ENCODE results near the gene MLXIP.
"Not testable (repeated sequence)": the region's sequence is repeated elsewhere in the genome, so short reads cannot be mapped to it uniquely, and the experiment has no call there.

Gene MLXIP

DNA sequence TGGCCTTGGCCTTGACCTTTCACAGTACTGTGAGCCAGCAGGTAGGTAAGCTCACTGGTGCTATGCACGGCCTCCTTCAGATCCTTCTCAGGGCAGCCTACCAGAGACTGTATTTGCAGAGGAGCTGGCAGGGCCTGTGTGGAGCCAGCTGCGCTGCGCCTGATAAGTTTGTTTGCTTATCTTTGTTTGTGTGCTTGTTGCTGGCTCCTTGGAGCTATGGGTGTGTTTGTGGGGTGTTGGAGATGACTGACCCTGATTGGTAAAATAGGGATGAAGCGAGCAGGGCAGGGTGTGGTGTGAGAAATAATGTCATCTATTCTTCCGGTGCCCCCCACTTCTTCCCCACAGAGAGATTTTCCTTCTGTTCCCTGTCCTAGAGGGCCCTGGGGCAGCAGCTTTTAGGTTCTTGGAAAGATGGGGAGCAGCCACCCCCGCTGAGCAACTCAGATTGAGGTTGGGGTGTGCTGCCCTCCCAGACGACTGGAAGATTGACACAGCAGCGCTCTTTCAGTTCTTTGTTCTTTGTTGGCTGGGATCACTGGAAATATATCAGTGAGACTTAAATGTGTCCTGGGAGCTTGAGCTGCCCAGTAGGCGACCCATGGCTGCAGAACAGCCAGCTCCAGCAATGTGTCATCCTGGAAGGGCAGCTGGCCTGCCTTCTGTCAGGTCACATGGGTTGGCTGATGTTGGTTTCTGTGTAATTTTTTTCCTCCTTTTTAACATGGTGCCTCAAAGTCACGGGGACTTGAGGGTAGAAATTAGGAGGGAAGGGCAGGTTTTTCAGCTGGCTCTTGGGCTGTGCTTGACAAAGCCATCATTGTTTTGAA lies 19.6 kb downstream of the MLXIP start:
- no peak for DNase-seq

GRCh38 chr12:122099280-122099749 lies 20.8 kb downstream of the MLXIP start:
- no peak for DNase-seq

- DNase-seq = peak; percentile 30
Observed at GRCh38 chr12:122099856-122100255, 21.3 kb downstream of the MLXIP start.

- DNase-seq = no peak
Observed at GRCh38 chr12:122100568-122100967, 22.0 kb downstream of the MLXIP start.

DNA sequence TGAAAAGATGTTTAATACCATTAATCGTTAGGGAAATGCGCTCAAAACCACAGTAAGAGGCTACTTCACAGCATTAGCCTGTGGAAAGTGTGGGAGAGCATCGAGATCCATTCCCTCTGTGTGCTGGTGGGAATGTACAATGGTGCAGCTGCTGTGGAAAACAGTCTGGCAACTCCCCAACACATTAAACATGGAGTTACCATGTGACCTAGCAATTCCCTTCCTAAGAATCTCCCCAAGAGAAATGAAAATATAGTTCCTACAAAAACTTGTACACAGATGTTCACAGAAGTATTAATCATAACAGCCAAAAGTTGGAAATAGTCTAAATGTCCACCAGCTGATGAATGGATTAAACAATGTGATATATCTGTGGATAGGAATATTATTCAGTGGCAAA lies 23.8 kb downstream of the MLXIP start:
- no peak for DNase-seq

DNA sequence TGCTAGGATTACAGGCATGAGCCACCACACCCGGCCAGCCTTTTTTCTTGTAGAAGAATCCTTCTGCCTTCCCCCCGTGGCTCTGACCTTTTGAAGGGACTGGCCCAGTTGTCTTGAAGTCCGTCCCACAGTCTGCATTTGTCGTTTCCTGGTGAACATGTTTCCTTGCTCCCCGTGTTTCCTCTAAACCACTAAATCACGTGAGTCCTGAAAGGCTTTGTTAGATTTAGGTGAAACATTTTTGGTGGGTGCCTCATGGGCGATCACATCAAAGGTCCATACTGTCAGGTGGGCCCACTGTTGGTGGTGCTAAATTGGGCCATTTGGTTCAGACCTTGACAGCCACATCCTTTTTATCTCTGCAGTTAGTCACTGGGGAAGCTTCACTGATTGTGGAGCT lies 26.3 kb downstream of the MLXIP start:
- DNase-seq = no peak

DNA sequence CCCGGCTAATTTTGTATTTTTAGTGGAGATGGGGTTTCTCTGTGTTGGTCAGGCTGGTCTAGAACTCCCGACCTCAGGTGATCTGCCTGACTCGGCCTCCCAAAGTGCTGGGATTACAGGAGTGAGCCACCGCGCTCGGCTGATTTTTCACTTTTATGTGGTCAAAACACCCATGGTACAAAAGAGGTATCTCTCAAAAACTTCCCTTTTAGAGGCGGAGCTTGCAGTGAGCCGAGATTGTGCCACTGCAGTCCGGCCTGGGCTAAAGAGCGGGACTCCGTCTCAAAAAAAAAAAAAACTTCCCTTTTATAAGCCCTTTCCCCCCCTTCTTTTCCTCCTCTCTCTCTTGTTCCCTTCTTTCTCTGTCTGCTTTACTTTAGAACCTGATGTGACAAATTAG lies 26.9 kb downstream of the MLXIP start:
- DNase-seq = not testable (repeated sequence)

- no peak for DNase-seq
Observed at GRCh38 chr12:122106843-122107242, 28.3 kb downstream of the MLXIP start.

DNA sequence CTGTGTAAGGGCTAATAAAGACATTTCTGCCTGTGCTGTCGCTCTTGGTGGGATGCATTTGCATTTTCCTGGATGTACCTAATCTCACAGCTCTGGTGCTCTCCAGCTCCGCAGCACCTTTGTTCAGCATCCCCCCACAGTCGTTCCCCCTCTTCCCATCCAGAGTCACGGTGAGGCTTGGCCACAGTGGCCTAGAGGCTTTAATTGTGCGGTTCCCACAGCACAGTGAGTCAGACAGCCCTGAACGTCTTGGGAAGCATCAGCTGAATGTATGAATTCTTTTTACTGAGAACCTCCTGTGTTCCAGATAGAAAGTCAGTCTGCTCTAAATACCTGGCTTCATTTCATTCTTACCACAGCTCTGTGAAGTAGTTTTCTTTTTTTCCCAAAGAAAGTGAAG lies 28.7 kb downstream of the MLXIP start:
- no peak for DNase-seq

DNA sequence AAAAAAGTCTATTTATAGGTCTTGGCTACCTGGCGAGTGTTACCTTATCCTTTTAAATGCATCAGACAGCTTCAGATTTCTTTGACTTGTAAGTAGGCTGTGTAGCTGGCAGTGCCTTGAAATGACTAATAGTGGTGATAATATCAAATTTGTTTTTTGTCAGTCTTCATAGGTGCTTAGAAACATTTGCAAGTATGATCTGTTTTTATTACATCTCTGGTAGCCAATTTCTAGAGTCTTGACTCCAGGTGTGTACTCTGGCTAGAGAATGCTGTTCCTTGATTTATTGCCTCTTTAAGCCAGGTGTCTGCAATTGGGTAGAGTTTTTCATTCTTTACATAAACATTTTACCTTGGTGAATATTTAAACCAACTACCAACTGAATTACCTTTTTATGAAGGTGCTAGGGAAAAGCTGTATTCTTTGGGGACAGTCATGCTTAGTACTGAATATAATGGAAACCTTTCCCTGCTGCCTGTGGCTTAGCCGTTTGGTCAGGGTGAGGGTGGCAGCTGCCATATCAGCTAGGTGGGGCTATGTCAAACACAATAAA lies 32.6 kb downstream of the MLXIP start:
- DNase-seq = no peak

DNA sequence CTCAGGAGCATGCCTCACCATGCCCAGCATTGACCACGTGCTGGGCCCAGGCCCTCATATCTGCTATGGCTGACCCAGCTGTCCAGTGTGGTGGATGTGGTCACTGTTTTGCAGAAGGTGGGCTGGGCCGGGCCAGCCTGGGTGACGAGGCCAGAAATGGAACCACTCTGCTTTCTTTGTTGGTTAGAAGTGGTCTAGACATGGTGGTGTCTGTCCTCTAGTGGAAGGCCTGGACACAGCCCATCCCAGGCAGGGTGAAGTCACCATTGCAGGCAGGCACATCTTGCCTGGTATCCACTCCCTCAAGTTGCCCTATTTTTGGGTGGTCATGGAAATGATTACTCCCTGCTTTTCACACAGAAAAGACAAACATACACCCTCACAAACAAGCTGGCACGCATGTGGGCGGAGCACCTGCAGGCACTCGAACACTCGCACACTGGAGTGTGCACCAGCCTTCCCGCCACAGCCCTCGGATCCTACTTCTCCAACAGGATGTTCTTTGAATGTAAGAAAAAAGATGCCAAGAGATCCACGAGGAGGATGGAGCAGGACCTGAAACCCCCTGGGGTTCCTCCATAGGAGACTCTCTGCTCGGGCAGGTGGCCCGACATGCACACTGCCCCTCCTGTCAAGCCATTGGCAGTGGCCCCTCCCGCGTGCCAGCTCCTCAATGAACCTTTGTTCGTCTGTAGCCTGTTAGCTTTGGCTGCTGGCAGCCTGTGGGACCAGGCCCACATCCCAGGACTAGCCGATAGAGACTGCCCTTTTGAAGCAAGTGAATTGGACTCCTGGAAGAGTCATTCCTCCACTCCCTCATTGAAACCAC lies 38.4 kb downstream of the MLXIP start:
- DNase-seq = no peak

DNA sequence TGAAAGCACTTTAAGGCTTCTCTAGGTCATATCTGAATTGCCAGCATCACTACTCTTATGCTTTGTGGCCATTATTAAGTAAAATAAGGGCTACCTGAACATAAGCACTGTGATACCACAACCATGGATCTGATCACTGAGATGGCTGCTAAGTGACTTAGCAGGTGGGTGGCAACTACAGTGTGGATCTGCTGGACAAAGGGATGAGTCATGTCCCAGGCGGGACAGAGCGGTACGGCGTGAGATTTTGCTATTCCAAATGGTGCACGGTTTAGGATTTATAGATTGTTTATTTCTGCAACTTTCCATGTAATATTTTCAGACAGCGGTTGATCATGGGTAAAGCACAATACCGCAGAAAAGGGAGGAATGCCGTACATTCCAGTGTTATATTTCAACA lies 39.4 kb downstream of the MLXIP start:
- no peak for DNase-seq

DNA sequence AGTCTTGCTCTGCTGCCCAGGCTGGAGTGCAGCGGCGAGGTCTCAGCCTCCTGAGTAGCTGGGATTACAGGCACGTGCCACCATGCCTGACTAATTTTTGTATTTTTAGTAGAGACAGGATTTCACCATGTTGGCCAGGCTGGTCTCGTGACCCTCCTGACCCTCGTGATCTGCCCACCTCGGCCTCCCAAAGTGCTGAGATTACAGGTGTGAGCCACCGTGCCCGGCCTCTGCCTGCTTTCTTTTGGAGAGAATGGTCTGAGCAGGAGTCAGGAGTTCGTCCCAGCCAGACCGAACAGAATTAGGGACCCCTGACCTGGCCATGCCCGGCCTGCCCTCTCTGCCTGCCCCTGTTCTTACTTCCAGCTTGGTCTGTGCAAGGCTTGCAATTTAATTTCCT lies 42.8 kb downstream of the MLXIP start:
- DNase-seq = not testable (repeated sequence)

- DNase-seq = no peak
Observed at GRCh38 chr12:122121745-122122144, 43.2 kb downstream of the MLXIP start.

DNA sequence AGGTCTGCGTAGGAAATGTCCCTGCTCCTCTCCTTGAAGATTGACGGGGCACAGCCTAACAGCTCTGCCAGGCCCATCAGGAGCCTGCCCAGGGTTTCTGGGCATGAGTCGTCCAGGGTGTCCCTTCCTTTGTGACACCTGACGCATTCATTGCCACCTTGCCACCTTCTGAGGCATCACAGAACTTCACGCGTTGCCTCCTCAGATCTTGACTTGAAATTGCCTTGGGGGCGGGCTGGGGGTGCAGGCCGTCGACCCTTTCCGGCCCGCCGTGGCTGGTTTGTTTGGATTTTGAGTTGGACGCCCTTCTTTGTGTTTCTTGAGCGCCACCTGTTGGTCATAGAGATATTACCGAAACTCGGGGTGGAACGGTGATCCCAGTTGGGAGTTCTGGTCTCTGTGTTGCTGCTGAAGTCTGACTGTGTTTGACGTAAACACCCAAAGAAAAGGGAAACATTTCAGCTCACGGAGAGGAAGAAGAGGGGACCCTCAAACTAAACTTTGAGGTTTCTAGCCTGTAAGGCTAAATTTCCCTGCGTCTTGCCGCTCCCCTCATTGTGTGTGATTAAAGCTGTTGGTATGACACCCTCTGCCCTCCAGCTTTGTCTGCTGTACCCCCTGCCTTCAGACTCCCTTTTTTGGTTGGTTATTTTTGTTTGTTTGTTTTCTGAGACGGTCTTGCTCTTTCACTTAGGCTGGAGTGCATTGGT lies 44.6 kb downstream of the MLXIP start:
- DNase-seq = peak; percentile 77

DNA sequence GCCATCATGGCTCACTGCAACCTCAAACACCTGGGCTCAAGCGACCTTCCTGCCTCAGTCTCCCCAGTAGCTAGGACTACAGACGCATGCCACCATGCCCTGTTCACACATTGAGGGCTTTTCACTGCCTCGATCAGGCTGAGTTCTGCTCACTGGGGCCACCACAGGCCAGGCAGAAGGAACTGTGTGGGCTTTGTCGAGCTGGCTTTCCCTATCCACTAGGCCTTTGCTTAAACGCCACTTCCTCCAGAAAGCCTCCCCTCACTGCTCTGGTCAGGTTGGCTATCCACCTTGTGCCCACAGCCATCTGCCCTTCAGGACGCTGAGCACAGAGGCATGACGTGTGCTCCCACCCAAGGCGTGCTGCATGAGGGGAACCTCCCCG lies 45.2 kb downstream of the MLXIP start:
- no peak for DNase-seq

- no peak for DNase-seq
Observed at GRCh38 chr12:122124370-122124769, 45.8 kb downstream of the MLXIP start.

DNA sequence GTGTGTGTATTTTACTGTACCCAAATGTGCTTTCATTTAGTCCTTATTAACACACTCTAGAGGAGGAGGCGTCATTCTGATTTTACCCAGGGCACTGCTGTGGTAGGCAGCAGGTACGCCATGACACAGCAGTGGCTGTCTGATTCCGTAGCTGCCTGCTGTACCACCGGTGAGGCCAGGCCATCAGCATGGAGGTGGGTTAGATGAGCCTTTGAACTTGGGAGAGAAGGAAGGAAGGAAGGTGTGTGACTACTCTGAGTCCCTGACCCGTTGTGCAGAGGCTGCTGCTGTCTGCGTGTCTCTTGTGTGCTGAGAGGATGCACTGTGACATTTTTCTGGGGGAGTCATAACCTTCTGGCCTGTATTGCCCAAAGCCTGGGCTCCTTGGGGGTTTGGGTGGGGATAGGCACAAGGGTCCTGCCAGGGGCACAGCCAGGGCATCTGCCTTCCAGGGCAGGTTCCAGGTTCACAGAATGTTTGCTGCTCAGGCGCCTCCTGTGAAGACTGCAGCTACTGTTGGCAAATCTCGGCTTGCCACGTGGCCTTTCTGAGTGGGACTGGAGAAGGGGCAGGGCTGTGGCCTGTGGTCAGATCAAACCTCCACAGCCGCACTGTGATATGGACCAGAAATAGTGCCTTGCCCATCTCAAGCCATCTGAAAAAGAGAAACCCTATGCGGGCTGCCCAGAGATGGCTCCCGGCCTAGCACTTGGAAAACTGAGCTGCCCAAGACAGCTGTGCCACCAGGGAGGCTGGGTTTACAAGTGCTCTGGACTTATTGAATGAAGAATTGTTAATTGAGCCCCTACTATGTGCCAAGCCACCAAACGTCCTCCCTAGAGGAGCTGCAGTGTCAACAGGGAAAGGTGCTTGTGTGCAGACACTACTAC lies 47.1 kb downstream of the MLXIP start:
- DNase-seq = no peak

DNA sequence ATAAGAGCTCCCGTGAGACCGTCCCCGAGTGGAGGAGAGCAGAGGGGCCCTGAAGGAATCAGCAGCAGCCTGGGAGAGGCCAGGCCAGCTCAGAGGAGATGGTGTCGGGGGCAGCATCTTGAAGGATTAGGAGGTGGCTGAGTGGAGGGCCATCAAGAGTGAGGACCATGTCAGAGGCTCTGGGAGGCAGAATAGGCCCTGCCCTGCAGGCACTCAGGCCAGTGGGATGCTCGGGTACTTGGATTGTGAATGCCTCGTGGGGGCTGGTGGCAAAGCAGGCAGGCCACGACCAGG lies 47.7 kb downstream of the MLXIP start:
- DNase-seq = no peak

DNA sequence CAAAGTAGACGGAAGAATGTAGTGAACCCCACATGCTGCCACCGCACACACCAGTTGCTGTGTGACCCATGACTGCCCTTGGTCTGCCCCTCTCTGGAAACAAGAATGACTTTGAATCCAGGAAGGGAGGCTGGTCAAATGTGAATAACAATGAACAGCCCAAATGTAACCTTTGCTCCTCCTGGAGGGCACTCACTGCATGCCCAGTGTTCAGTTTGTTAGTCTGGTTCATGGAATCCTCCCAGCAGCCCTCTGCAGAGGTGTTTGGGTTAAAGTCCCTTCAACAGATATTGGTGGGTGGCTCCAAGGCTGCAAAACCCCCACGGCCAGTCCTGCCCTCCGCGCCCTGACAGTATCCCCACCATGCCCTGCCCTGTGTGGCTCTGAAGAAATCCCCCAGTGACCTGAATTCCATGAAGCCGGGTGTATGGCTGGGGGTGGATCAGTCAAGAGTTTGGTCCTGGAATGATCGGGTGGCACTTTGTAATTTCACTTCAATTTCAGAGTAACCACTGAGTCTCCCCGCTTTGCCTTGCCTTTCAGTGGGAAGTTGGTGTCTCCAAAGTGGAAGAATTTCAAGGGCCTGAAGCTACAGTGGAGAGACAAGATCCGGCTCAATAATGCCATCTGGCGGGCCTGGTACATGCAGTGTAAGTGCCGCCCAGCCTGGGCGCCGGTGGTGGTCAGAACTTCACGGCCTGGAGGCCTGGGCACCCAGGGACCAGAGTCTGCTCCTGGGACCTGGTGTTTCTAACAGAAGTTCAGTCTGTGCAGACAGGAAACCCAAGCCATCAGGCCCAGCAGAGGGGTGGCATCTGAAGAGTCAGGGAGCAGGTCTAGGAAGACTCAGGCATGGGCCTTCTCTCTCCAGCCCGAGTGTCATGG lies 48.4 kb downstream of the MLXIP start:
- no peak for DNase-seq

GRCh38 chr12:122127839-122128238 lies 49.3 kb downstream of the MLXIP start:
- no peak for DNase-seq
